ENCODE data around the gene TCP10L. TPM values are rescaled to one million over a fixed set of nuclear protein-coding genes. Genes with fewer than 3 reads are reported as not detected.
A peak's percentile ranks its signal among the peaks of the same experiment; 100 is the strongest.

TCP10L gene
- total and polyA plus RNA-seq, 2 of the 8 experiments (the other 6 are each of a cell fraction or from before 2014, with no cell fraction given): 0.45 to 0.99 TPM

DNA sequence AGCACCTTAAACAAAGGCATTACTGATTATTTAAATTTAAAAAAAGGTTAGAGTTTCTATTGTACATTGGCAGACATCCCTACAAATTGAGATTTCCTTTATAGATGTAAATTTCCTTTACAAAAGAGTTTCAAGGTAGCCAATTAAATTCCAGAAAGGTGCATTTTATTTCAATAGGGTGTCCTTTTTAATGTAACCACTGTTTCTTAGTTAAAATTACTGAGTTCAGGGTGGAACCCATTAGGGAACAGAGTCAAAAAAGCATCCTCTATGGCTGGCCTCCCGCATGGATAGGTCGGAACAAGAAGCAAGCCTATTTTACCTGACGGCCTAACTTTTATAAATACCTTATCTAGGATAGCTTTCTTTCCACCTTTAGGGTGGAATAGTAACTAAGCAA, 24.4 kb downstream of the TCP10L start:
- Histone ChIP-seq H3K27me3 (replicated peaks in 1 of 4; ENCODE audit: control insufficient read depth in 3 of 4, extremely low read depth in 1 of 4, insufficient read depth in 3 of 4, low read length in 3 of 4) (no peaks in the 10 kb centered on the region), H4K8ac (ENCODE audit: extremely low read depth, insufficient read depth, low read length) (no peak overlapping the region), H3K4me1 (replicated peaks in 1 of 4; ENCODE audit: control insufficient read depth in 3 of 4, insufficient read depth in 4 of 4, low read length in 3 of 4) (peaks cover 4 to 13% (median 8%) of the 10 kb centered on the region in 4 experiments; a peak in 5 of 7 replicates), H3K14ac (ENCODE audit: insufficient read length) (no peak overlapping the region), H3K9ac (replicated peaks in 1 of 4; ENCODE audit: extremely low read depth in 1 of 4, low read depth in 3 of 4, low read length in 3 of 4) (no peak overlapping the region), H3K4me2 (ENCODE audit: insufficient read depth in 1 of 2, low read depth in 2 of 2, low read length in 2 of 2) (peak overlapping the region; percentile 45 to 54; a peak in 3 of 4 replicates), H4K91ac (replicated peaks; ENCODE audit: insufficient read length, low read length) (no peak overlapping the region), H3K23me2 (ENCODE audit: low read depth, low read length) (no peaks in the 10 kb centered on the region), H3K4ac (replicated peaks; ENCODE audit: insufficient read length, low read depth, low read length) (no peak overlapping the region), H2AFZ (ENCODE audit: low read length) (no peak overlapping the region), H3K56ac (replicated peaks; ENCODE audit: insufficient read length, low read depth, low read length) (no peak overlapping the region), H3K4me3 (ENCODE audit: extremely low read depth in 1 of 4, insufficient read depth in 2 of 4, low read depth in 3 of 4, low read length in 4 of 4) (peak overlapping the region in 1 of 4 experiments; percentile 37; a peak in 1 of 8 replicates), H3K9me3 (ENCODE audit: insufficient read depth in 2 of 2, low read depth in 1 of 2, low read length in 1 of 2) (peaks cover 0 to 7% of the 10 kb centered on the region in 2 experiments; a peak in 2 of 4 replicates), H4K5ac (ENCODE audit: insufficient read length, low read depth, low read length) (no peak overlapping the region), H2BK12ac (ENCODE audit: low read depth, low read length) (no peak overlapping the region), H2BK20ac (ENCODE audit: low read length) (no peak overlapping the region), H3K79me2 (ENCODE audit: control insufficient read depth in 1 of 2, insufficient read depth in 2 of 2, low read length in 2 of 2) (no peaks in the 10 kb centered on the region), H2AK5ac (ENCODE audit: low read depth, low read length) (no peak overlapping the region), H3K79me1 (ENCODE audit: low read depth, low read length) (no peaks in the 10 kb centered on the region), H2BK120ac (replicated peaks; ENCODE audit: low read depth, low read length) (no peak overlapping the region), H2BK5ac (ENCODE audit: low read depth, low read length) (no peak overlapping the region), H4K20me1 (replicated peaks in 1 of 2; ENCODE audit: control insufficient read depth in 1 of 2, insufficient read depth in 2 of 2, low read length in 2 of 2) (no peaks in the 10 kb centered on the region), H2BK15ac (ENCODE audit: low read length) (no peak overlapping the region), H3K23ac (ENCODE audit: insufficient read length) (no peak overlapping the region), H3K18ac (ENCODE audit: extremely low read depth, low read length) (no peak overlapping the region; the same call in 1 of the 2 replicates), H3K27ac (ENCODE audit: low read depth, low read length) (no peak overlapping the region), H3K36me3 (ENCODE audit: control insufficient read depth in 2 of 4, insufficient read depth in 4 of 4, low read length in 3 of 4) (no peaks in the 10 kb centered on the region; a peak in 1 of 8 replicates)
- DNase-seq (ENCODE audit: low read depth in 1 of 2, low spot score in 2 of 2) (no peak), FAIRE-seq (no peak)
- TF ChIP-seq ZNF274 (IDR thresholded peaks at IDR 0.05; ENCODE audit: borderline replicate concordance, extremely low read depth, low read length) (no peak), EGR1 (IDR thresholded peaks at IDR 0.05; ENCODE audit: borderline replicate concordance, low read depth, low read length) (no peak), POU5F1 (IDR thresholded peaks at IDR 0.05; ENCODE audit: low read depth, low read length) (no peak), GABPA (IDR thresholded peaks at IDR 0.05; ENCODE audit: borderline replicate concordance, insufficient read depth, low read length) (no peak), TAF1 (IDR thresholded peaks at IDR 0.05; ENCODE audit: low read depth, low read length) (no peak), PHF8 (conservative IDR thresholded peaks at IDR 0.05; ENCODE audit: low read depth, low read length) (no peak)
- WGBS, 2 experiments (ENCODE audit: extremely low coverage in 1 of 2, insufficient coverage in 1 of 2, insufficient read length in 1 of 2, insufficient replicate concordance in 2 of 2, low coverage in 1 of 2, low lambda C conversion rate in 2 of 2, missing lambda C conversion rate in 1 of 2): 1% methylated on average over 3 of the region's 3 CpGs; no CpG with 5 or more reads in 1 of the 2 experiments
- CTCF ChIA-PET (ENCODE audit: partially characterized antibody): interaction anchor here (0.7 to 3.3 kb wide), 14 partner anchors 8 to 254 kb away, joined by 3 to 13 read pairs (median 6); partner anchors contain the start of gene EVA1C
- POLR2A ChIA-PET (ENCODE audit: partially characterized antibody): interaction anchor here (1.0 to 1.7 kb wide), 7 partner anchors 22 to 197 kb away, joined by 3 to 4 read pairs (median 4); no protein-coding TSS in a partner anchor

Measured in H1 (cell line).